Frontal cortex (tissue), 4 donors: Measurements from ENCODE around the gene STYXL1. TPM values are rescaled to one million over a fixed set of nuclear protein-coding genes. Genes with fewer than 3 reads are reported as not detected.
"Not testable (repeated sequence)": the region's sequence is repeated elsewhere in the genome, so short reads cannot be mapped to it uniquely, and the experiment has no call there.

Experiments used
- DNase-seq, 2 donors: peaks; one replicate each; pipeline ENCODE4 v3.0.0; 2012; ENCODE audit warnings: low spot score in 2 of 2
- FAIRE-seq: peaks from 2 replicates; lab custom pipeline; 2012; peaks lifted over from hg19 to GRCh38; lab: Jason Lieb, UNC
- total RNA-seq: library from RNA; depleted of rRNA; stranded (reverse); fragments of >200 nt; gene quantifications from one replicate; pipeline ENCODE4 v1.2.3, GENCODE V29; 2014
- donor health status: control.
- donor health status: control.
- donor health status: control.

STYXL1 gene
- total RNA-seq, 1 donor from 2014 or later, result 16.3 TPM

DNA sequence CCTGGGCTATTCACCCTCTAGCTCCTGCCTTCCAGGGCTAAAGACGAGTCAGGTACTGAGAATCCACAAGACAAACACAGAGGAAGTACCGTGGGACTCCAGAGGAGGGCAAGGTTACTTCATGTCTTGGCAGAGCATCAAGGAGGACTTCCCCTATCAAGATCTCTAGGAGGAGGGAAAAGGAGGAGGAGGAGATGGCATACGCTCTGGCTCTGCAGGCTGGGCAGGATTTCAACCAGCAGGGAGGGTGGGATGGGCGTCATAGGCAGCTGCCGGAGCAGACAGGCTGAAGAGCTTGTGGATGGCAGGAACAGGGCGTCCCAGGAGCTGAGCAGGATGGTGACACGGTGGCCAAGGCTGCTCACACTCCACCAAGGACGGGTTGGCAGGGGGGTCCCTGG lies 21.4 kb upstream of the STYXL1 start:
- DNase-seq, result peak; percentile 27 to 47
- no peak for FAIRE-seq

- FAIRE-seq, result no peak
- peak in 1 of 2 donors; percentile 2 for DNase-seq
These were observed 19.1 kb upstream of the STYXL1 start for GRCh38 chr7:76066716-76067503.

DNA sequence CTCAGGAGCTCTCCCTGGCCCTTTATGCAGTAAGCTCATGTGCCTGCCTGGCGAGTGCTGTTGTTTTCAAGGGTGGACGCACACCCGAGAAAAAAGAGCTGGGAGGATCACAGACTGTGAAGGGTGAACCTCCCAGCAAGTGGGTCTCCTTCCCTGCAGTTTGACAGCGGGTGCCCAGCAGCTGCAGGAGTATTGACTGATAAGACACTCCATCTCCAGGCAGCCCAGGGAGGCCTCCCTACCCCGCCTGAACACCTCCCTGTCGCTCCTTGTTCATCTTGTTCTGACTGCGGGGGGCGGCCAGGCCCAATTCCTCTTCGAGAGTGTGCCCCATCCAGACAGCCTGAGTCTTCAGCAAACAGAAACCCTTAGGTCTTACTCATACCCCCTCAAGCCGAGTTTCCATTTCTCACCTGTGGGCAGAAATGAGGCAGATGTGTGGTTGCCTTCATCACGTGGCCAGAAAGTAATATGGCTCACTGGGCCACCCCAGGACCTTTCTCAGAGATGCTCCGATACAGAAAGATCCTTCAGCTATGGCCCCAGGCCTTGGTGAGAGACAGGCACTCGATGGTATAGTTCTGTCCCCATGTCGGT lies 17.3 kb upstream of the STYXL1 start:
- FAIRE-seq, result no peak
- no peak for DNase-seq

DNA sequence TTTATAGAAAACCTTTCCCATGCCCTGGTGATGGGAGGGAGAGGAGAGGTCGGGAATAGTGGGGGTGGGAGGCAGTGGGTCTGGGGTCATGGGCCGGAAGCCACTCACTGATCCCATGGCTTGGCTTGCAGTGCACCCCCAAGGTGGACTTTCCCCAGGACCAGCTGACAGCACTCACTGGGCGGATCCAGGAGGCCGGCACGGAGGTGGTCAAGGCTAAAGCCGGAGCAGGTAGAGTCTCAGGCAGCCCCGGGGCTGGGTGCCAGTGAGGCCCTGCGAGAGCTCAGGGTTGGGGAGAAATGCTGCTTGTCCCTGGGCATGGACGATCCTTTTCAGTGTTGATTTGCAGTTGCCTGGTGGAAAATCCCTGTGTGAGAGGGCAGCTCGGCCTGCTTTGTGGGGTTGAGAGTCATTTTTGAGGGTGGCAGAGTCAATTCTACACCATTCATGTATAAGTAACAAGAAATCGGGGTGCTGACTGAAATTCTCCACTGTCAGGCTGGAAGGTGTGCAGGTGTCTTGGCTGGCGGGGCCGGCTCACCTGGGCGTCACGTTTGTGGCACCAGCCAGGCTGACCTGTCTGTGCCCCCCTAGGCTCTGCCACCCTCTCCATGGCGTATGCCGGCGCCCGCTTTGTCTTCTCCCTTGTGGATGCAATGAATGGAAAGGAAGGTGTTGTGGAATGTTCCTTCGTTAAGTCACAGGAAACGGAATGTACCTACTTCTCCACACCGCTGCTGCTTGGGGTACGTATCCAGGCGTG lies 16.6 kb upstream of the STYXL1 start:
- DNase-seq (no peak), FAIRE-seq (no peak)

- FAIRE-seq, result no peak
- DNase-seq, result no peak
These were observed 15.7 kb upstream of the STYXL1 start for GRCh38 chr7:76063525-76063924.

DNA sequence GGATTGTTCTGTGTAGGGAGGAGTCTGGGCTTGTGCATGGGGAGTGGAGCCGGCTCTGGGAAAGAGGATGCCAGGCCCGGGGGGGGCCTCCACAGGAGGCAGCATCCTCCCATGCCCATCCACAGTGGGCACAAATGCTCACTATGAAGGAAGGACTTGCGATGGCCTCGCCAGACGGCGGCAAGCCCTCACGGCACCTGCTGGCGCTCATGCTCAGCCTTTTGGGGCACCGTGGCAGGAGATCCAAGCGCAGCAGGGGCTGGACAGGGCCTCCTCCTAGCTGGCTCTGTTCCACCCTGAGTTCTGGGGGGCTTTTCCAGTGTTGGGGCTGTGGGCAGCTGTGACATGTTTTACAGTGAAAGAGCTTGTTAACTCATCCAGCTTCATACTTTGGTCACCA lies 15.3 kb upstream of the STYXL1 start:
- FAIRE-seq (no peak), DNase-seq (no peak)

- FAIRE-seq (no peak), DNase-seq (no peak)
These were observed 14.5 kb upstream of the STYXL1 start for GRCh38 chr7:76062254-76062653.

GRCh38 chr7:76060842-76061241 lies 13.0 kb upstream of the STYXL1 start:
- DNase-seq, result no peak
- no peak for FAIRE-seq

GRCh38 chr7:76058745-76059144 lies 10.9 kb upstream of the STYXL1 start:
- not testable (repeated sequence) for FAIRE-seq, DNase-seq

DNA sequence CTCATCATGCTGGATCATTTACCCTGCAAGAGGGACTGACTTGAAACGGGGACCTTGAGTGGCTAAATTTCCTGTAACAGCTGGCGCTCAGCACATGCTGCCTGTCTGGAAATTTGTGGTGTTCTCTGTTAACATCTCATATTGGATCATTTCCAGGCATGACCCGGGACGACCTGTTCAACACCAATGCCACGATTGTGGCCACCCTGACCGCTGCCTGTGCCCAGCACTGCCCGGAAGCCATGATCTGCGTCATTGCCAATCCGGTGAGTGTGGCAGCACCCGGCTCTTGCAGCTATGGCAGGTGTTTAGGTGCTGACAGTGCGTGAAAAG lies 10.0 kb upstream of the STYXL1 start:
- FAIRE-seq (no peak), DNase-seq (no peak)

DNA sequence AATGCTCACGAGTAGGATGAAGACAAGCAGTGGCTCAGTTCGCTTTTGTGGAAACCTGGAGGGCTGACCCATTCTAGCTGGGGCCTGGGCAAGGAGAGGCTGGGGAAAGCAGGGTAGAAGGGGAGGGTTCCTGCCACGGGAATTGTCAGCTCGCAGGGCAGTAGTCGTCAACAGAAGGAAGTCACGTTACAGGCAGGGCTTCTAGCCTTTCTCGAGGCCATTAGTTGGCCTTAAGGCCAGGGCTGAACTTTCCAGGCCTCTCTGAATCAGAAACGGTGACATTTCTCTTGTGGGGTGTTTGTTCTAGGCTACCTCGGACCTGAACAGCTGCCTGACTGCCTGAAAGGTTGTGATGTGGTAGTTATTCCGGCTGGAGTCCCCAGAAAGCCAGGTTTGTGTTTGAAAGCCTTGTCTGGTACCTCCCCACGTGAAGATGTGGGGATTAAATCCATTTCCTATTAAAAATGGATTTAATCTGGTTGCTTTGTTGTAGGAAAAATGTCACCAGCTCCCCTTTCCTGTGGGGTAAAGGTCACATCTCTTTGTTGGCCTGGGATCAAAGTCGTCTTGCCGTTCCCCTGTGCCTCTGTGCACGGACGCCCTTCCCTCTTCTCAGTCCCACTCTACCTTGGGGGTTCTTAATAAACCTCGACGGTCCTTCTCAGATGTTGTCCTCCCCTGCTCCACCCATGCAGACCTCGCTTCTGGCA lies 9.5 kb upstream of the STYXL1 start:
- no peak for FAIRE-seq
- DNase-seq, result no peak

DNA sequence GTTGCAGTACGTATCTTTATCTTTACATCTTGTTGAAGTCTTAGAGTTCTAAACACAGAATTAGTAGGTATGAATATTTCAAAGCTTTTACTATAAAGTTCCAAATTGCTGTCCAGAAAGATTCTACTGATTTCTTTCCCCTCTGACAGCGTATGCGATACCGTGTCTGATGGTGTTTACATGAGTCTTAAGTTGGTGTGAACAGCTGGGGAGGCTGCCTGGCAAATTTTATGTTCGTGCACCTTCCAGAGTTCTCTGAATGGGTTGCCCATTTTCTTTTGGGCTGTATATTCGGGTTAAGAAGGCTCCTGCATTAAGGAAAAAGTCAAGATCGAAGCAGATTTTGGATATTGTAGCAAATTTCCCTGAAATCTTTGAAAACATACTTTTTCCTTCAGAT lies 8.4 kb upstream of the STYXL1 start:
- no peak for FAIRE-seq
- DNase-seq, result no peak

- no peak for DNase-seq
- no peak for FAIRE-seq
These were observed 6.6 kb upstream of the STYXL1 start for GRCh38 chr7:76054123-76055120.

GRCh38 chr7:76053461-76053860 lies 5.7 kb upstream of the STYXL1 start:
- DNase-seq (no peak), FAIRE-seq (no peak)

GRCh38 chr7:76052681-76053080 lies 4.9 kb upstream of the STYXL1 start:
- not testable (repeated sequence) for FAIRE-seq, DNase-seq

GRCh38 chr7:76051840-76052239 lies 4.0 kb upstream of the STYXL1 start:
- no peak for DNase-seq
- FAIRE-seq, result no peak

DNA sequence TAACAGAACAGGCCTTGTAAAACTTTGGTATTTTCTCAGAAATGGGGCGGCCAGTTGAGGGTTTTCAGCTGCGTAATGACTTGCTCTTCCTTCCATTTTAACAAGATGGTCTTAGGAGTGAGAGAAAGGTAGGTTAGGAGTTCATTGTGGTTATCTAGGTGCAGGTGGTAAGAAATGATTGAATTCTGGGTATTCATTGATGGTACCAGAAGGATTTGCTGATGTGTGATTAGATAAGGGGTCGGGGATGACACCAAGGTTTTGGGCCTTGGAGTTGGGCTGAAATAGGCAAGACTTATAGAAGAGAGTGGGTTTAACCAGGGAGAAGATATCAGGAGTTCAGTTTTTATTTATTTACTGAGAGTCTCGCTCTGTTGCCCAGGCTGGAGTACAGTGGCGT lies 2.7 kb upstream of the STYXL1 start:
- no peak for FAIRE-seq
- no peak for DNase-seq

- no peak for FAIRE-seq
- DNase-seq, result no peak
These were observed 1.5 kb upstream of the STYXL1 start for GRCh38 chr7:76049295-76049694.

GRCh38 chr7:76048668-76048988 lies 828 bp upstream of the STYXL1 start:
- FAIRE-seq, result no peak
- no peak for DNase-seq
